ENCODE results near the gene DKC1.
"Not testable (repeated sequence)": the region's sequence is repeated elsewhere in the genome, so short reads cannot be mapped to it uniquely, and the experiment has no call there.

DKC1 gene

DNA sequence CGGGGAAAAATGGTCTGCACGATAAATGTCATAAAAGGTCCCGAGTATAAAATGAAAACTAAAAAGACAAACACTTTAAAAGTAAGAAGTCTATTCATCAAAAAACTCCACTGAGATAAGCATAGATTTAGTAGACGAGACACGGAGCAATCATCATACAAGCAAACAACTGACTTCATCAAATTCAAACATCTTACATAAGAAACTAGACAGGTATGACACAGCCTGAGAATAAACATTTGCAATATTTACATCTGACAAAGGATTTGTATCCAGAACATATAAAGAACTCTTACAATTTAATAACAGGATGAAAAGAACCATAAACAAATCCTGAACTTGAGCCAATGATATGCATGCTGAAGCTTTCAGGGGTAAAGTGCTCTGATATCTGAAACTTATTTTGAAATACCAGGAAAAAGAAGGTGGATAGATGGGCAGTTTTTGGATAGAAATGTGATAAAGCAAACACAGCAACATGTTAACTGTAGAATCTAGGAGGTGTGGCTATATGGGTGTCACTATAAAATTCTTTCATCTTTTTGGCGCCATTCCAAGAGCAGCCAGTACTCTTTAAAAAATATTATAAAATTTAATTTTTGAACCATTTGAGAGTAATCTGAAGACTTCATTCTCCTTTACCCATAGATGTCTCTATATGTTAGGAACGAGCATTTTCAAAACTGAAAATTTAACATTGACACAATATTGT lies 30.6 kb downstream of the DKC1 start:
- DNase-seq: no peak

DNA sequence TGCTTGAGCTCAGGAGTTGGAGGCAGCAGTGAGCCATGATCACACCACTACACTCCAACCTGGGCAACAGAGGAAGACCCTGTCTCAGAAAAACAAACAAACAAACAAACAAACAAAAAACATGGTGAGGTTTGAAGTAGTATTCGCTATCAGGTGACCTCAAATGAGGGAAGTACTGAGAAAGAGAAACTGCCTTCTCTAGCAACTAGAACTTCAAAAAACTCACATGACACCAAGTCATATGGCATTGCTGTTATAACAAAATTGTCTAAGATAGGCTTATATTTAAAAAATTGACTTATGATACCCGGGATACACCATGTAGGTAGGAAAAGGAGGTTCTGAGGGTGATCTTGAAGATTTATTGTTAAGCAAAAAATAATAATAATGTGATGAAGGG lies 32.4 kb downstream of the DKC1 start:
- no peak for DNase-seq

DNA sequence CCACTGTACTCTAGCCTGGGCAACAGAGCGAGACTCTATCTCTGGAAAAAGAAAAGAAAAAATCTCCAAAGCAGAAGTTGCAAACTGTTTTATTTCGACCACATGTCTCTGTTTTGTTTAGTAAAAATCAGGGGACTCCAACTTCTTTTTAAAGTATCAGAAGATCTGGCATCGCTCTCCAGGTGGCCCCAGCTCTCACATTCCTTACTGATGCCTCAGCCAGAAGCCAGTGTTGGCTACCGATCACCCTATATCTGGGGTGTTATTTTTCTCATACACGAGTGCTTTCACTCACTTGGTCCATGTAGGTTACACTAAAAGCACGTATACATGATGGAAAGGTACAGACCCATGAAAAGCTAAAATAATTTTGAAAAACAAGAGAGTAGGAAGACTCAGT lies 34.3 kb downstream of the DKC1 start:
- DNase-seq: no peak

DNA sequence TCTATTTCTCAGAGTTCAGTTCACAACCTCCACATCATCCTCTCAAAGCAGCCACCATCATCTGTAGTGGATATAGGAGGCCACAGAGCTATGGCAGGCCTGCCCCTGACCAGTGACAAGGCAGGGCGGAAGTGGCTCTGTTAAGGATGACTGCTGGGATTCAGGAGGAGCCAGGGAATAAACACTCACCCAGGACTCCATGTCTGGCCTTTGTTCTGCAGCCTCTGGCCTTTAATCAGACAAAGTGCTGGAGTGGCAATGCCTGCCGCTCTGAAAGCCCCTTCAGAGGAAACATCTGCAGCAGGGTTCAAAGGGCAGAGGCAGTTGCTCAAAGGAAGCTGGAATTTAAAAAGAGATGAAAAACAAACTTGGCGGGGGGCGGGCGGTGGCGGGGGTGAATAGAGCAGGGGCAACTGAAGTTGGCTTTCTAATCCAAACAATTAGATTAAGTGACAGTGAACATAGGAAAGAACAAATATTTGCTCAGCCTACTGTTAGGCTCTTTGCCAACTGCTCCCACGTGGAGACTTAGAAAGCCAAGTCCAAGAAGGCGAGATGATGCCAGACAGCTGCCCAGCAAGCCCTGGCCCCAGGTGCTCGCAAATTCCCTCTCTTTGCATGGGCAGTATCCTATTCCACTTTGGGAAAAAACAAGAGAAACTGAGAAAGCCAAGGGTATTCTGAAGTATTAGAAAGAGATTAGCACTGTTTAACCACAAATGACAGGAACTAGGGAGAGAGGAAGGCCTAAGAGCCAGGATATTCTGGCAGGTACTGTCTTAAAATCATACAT lies 37.1 kb downstream of the DKC1 start:
- DNase-seq: no peak

DNA sequence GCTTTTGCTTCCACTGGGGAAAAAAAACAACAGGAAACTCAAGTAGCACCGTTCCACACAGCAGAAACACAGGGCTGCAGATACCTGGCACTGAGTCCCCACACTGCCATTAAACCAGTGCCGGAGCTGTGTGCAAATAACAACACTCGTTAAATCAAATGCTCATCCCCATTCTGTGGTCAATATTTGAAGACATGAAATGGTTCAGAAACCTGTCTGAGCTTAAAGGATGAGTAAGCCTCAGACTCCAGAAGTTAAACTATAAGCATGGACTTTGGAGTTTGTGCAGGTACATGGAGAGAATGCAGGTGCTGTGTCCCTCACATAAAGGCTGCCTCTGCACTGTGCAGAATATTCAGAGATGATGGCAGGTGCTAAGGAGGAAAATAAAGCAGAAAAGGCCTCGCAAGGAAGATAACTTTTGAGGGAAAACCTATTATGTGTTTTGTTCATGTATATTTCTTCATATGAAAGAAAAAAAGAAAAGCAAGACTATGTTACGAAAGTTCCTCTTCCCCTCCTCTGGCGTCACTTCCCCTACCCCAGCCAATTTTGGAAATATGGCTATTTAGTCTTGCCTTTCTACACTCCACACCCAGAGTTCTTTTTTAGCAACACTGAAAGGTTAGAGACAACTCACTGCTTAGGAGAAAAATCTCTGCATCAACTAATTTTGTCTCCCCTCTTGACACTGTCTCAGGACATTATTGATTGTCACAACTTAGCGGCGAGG lies 38.0 kb downstream of the DKC1 start:
- no peak for DNase-seq

DNA sequence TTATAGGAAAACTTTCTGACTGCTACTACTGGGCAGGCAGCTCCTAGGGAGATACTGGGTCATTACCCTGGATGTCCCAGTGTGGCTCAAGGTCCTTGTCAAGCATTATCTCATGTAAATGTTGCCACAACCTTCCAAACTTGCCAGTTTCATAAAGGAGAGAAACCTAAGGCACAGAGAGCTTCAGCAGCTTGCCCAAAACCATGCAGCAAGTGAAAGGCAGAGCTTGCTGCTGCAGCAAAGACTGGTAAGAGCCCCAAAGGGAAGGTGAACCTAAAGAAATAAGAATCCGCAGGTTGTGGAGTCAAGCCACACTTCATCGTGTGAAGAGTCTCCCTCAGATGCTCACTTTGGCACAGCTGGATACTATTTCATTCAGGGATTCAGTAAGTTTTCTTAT lies 40.3 kb downstream of the DKC1 start:
- no peak for DNase-seq

DNA sequence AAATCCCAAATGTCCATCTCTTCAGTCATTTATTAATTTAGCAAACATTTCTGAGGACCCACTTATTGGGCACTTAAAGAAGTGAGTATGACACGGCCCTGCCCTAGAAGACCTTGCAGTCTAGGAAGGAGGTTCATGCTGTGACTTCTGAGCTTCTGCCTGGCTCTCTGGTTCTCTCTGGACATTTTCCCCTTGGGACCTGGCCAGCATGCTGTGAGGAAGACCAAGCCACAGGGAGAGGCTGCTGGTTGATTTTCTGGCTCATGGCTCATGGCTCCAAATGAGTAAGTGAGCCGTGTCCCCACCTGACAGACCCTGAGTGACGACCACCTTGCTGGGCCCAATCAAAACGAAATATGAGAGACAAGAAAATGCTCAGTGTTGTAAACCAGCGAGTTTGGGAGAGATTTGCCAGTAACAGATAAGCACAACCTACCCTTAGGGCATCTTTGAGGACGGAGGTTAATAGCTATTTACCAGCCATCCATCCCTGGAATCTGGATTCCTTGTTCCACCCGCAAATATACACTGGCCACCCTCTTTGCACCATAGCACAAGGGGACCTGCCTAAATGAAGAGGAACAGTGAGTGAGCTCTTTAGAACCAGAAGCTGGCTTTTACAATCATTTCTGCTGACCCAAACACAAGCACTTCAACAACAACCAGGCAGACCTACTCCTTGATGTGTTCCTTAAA lies 41.7 kb downstream of the DKC1 start:
- DNase-seq: no peak

DNA sequence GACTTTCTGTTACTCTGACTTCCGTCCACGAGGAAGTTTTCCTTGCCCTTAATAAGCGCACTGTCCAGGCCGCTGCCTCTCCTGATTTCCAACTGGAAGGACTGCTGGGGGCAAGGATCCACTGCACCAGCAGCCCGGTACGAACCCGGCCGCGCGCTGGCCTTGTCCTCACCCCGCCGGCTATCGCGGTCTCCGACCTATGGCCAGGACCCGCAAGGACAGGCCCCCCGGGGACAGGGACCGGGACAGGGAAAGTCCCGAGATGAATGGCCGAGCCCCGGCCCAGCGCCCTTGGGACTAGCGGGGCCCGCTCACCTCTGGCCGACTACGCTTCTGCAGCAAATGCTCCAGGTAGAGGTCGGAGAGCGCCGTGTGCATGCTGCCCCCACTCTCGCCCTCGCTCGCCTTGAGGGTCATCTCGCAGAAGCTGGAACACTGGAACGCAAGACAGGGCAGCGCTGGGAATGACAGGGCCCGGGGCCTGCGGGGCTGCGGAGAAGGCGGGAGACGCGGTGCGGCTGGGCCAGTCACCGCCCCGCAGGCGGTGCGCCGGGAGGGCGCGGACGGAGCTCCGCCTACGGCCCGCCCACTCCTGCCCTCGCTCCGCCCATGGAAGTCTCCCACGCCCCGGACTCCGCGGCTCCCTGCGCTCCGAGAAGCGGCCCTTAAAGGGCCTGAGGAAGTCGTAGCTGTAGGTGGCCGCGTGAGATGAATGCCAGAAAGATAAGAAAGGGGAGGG lies 42.5 kb downstream of the DKC1 start, which contains the start of gene MPP1:
Gene MPP1 (minus strand): TSS at position 529 of the 739 bp plus-strand sequence. CDS start 112 bp downstream, at position 417.
- DNase-seq: peak; percentile 80

DNA sequence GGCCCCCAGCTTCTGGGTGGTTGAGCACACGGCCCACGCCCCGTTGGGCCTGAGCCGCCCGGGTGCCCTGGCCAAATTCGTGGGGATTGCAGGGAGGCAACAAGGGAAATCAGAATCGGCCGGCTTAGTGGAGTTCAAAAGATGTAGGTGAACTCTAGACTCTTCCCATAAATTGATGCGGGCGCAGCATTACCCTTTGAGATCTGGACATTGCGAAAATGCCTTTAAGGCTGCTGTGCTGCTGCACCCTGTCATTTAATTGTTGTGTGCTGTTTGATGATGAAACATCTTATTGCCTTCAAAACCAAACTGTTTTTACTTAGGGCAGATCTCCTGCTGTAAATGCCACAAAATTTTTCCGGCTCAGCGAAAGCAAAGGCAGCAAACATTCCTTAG lies 43.0 kb downstream of the DKC1 start:
- DNase-seq: no peak

DNA sequence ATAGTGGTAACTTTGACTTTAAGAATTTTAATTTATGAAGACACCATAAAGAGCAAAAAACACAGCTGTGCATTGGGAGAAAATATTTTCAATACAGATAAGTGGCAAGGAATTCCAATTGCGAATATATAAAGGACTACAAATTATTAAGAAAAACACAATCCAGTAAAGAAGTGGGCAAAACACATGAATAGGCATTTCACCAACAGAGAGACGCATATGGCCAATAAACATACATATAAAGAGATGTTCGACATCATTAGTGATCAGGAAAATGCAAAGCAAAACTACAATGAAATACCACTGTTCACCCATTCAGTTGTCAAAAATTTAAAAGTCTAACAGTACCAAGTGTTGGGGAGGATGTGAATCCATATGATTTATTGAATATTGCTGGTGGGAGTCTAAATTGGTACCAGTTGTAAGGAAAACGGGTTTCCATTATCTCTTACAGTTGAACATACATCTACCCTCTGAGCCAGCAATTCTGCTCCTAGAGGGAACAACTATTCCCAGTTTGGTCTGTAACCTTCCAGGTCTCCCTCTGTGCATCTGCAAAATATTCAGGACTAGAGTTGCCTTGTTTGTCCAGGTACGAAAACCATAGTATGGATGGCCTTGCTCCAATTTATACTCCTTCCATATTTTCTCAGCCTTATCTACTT lies 44.3 kb downstream of the DKC1 start:
- no peak for DNase-seq

DNA sequence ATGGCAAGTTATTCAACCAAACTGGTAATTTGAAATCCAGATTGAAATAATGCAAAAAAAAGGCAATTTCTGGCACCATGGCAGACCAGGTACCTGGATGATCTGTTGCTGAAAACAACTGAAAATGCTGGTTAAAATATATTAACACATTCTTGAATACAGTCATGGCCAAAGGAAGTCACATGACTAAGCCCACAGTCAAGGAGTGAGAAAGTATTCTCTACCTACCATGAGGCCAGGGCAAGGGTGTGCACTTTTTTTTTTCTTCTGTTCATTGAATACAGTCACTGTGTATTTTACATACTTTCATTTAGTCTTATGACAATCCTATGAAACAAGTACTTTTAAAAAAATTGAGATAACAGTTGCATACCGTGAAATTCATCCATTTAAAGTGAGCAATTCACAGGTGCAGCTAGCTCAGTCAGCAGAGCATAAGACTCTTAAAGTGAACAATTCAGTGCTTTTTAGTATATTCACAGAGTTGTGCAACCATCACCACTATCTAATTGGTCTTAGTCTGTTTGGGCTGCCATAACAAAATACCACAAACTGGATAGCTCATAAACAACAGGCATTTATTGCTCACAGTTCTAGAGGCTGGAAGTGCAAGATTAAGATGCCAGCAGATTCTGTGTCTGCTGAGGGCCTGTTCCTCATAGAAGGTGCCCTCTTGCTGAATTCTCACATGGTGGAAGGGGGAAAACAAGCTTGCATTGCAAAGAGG lies 47.4 kb downstream of the DKC1 start:
- DNase-seq: no peak

DNA sequence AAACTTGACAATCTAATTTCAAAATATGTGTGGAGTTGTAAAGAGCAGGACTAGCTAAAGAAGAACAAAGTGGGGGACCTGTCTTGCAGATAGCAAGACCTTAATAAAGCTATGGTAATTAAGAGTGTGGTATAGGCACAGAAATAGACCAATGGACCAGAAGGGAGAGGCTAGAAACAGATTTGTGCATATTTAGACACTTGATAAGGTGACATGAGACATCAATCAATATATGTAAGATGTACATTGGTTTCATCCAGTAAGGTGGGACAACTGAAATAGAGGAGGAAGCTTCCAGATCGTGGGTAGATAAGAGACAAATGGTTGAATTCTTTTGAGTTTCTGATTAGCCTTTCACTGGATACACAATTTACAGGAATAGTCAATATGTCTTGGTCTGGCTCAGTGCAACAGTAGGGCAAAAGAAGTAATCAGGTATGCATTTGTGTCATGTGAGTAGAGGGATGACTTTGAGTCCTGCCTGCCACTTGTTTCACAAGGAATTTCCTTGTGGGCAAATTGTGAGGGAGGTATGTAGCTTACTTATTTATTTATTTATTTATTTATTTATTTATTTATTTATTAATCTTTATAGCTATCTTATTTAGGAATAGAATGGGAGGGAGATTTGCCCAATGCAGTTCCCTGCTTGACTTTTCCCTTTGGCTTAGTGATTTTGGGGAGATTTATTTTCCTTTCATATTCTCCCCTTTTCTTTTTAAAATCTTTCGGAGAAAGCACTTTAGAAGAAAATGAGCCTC lies 49.9 kb downstream of the DKC1 start:
- DNase-seq: no peak

DNA sequence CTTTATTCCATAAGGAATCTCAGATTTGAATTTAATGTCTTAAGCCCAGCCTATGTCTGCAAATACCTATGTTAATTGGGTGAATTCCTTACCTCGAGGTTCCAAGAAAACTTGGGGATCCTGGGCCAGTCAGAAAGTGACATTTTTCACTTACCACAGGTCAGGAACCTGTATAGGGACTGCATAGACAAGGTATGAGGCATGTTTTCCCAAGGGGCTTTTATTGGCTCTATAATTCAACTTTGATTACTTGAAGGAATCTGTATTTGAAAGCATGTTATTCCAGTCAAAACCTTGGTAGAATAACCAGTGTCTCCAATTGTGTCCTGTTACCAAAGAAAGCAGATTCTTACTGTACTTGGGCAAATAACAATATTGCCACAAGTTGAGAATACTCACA lies 51.1 kb downstream of the DKC1 start:
- no peak for DNase-seq

DNA sequence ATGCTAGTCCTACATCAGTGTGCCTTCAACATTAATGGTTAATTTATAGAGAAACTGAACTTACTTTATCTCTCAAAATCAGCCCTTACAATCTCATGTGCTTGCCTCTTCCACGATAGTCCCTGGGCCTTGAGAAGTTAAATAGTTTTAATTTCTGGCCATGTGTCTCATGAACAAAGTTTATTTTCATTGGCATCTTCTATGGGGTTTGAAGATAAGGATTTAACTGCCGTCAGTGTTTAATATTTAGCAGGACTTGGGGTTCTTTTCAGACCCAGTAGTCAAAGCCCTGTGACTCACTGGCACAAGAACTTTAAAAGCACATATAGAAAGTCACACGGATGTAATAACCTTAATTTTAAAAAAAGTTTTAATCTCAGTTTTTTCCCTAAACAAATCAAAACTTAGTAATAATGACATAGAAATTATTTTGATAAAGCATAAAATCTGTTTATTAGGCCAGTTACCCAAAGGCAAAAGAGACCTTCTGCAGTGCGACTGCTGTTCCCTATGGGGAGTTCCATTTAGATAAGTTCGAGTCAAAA lies 52.7 kb downstream of the DKC1 start:
- DNase-seq: no peak

DNA sequence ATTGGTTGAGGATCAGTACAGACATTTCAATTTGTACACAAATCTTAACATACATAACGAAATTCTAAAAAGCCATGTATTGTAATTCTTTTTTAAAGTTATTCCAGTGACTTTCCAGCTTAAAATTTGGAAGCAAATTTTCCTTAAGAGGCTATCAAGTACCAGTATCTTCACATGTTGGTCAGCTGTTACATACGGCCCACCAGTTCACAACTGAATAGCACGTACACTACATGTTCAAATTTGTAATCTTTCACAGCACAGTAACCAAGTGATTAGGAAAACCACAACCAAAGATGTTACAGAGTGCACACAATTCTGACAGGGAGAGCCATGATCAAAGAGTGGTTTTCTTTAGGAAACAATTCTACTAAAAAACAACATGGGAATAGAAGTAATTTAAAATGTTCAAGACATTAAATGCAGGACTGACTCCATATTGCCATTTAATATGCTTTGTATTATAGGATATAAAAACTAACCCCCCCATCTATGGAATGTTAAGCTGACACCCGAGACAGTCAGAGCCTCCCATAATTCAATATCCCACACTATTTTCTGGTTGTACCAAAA lies 53.7 kb downstream of the DKC1 start:
- not testable (repeated sequence) for DNase-seq

DNA sequence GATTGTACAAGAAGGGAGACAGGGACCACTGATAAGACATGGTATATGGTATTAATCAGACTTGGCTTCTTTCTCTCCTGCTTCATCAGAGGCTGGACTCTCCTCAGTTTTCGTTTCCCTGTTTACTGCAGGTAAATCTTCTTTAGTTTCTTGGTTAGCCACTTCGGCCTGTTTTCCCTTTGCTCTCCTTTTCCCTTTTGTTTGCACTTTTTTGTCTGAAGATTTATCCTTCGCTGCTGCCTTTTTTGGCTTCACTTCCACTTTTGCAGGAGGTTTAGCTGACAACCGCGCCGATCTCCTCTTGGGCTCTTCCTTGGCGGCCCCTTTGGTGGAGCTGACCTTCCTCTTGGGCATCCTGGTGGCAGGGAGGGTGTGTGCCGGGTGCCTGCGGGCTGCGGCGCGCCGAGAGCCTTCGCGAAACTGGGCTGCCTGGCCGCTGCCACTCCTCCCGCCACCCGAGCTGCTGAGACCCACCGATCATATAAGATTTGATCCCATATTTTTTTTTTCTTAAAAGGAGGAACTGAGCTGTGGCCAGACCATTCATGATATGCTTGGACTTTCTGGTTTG lies 54.5 kb downstream of the DKC1 start:
- DNase-seq: not testable (repeated sequence)

DNA sequence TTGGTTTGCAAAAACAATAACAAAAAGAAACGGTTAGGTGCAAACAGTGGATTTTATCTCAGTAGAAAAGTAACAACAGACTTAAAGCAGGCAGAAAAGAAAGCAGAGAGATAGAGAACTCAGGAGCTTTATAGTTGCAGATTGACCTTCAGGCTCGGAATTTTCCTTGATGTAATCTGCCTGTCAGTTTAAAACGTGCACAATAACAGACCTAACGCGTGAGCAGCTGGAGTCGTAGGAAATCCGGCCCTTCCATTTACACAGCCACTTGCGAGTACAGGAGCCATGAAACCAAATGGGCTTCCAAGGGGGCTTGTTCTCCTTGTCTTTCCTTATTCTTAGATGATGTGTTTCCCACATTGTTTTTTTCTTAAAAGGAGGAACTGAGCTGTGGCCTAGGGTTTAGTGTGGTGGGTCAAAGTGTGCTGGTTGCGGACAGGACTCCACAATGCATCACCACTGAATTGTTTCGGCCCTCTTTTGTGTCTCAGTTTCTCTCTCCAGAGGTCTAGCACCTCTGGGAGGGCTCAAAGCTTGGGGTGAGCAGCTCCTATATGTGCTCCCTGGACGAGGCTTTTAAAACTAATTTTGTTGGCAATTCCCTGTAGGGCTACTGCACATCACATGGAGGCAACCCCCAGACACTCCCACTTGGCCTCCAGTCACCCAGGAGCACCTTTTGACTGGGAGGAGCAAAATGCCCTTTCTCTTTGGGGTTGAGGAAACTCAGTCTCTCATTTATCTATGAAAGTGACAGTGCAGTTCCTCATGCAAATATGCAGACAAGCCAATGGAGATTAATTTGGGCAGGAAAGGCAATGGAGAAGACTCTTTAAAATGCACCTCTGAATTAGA lies 56.5 kb downstream of the DKC1 start:
- DNase-seq: no peak

DNA sequence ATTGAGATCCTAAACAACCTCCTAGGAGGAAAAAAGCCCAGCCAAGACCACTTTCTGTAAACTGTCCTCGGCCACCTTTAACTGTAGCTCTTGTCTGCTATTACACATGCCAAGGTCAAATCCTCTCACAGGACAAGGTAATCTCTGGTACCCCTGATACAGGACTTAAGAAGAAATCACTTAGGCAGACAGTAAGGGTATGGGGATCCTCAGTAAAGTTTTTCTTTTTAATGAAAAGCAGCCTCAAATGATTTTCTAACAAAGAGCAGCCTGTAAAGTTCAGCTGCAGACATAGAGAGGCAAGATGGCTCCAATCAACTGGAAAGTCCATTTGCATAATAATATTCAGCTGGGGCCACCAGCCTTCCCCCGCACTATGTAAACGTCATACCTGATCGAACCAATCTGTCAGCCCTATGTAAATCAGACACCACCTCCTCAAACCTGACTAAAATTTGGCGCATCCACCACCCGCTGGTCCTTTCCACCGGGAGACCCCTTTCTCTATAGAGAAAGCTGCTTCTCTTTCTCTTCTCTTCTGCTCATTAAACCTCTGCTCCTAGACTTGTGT lies 57.2 kb downstream of the DKC1 start:
- no peak for DNase-seq
